ENCODE measurements around the gene PTPRN2. TPM values are rescaled to one million over a fixed set of nuclear protein-coding genes. Genes with fewer than 3 reads are reported as not detected.

Gene PTPRN2
- total RNA-seq, 4 donors from 2014 or later = 14.9 to 34.3 (median 21.3) TPM

GRCh38 chr7:158084555-158084954, 503.1 kb downstream of the PTPRN2 start:
- H3K4me3 ChIP-seq = no peak overlapping the region
- no peak for TF ChIP-seq POLR2A (IDR thresholded peaks at IDR 0.05)
- TF ChIP-seq CTCF (IDR thresholded peaks at IDR 0.05) = no peak
- no peaks in the 10 kb centered on the region for H3K9me3 ChIP-seq
- no peaks in the 10 kb centered on the region for H3K4me1 ChIP-seq
- H3K27ac ChIP-seq = no peak overlapping the region
- no peak for DNase-seq
- H3K36me3 ChIP-seq = no peaks in the 10 kb centered on the region
- H3K27me3 ChIP-seq = no peaks in the 10 kb centered on the region

- H3K27me3 ChIP-seq = no peaks in the 10 kb centered on the region
- no peak overlapping the region for H3K27ac ChIP-seq
- peak in 1 of 3 donors; percentile 23 for DNase-seq
Measured at GRCh38 chr7:158083526-158084310, 503.9 kb downstream of the PTPRN2 start.

GRCh38 chr7:158082761-158083160, 504.9 kb downstream of the PTPRN2 start:
- Histone ChIP-seq H3K4me3 (no peak overlapping the region), H3K9me3 (no peaks in the 10 kb centered on the region), H3K27me3 (no peaks in the 10 kb centered on the region), H3K27ac (no peak overlapping the region), H3K4me1 (no peaks in the 10 kb centered on the region), H3K36me3 (no peaks in the 10 kb centered on the region)
- DNase-seq = no peak
- TF ChIP-seq CTCF (IDR thresholded peaks at IDR 0.05) (no peak), POLR2A (IDR thresholded peaks at IDR 0.05) (no peak)

More at GRCh38 chr7:158083526-158084310, 503.9 kb downstream of the PTPRN2 start:
- no peaks in the 10 kb centered on the region for H3K9me3 ChIP-seq
- TF ChIP-seq POLR2A (IDR thresholded peaks at IDR 0.05) = no peak
- no peak for TF ChIP-seq CTCF (IDR thresholded peaks at IDR 0.05)
- H3K4me3 ChIP-seq = no peak overlapping the region
- H3K36me3 ChIP-seq = no peaks in the 10 kb centered on the region
- H3K4me1 ChIP-seq = no peaks in the 10 kb centered on the region

- no peaks in the 10 kb centered on the region for H3K36me3 ChIP-seq
- H3K4me1 ChIP-seq = no peaks in the 10 kb centered on the region
- no peak for DNase-seq
- no peak overlapping the region for H3K27ac ChIP-seq
- TF ChIP-seq POLR2A (IDR thresholded peaks at IDR 0.05) (no peak), CTCF (IDR thresholded peaks at IDR 0.05) (no peak)
- no peaks in the 10 kb centered on the region for H3K27me3 ChIP-seq
- no peaks in the 10 kb centered on the region for H3K9me3 ChIP-seq
- H3K4me3 ChIP-seq = no peak overlapping the region
Measured at GRCh38 chr7:158080899-158081445, 506.7 kb downstream of the PTPRN2 start.

GRCh38 chr7:158077934-158078910, 509.4 kb downstream of the PTPRN2 start:
- peak in 1 of 3 donors; percentile 28 for DNase-seq
- H3K27me3 ChIP-seq = no peaks in the 10 kb centered on the region

More at GRCh38 chr7:158077934-158078910, 509.4 kb downstream of the PTPRN2 start:
- Histone ChIP-seq H3K4me1 (no peaks in the 10 kb centered on the region), H3K9me3 (no peaks in the 10 kb centered on the region), H3K36me3 (no peaks in the 10 kb centered on the region), H3K27ac (no peak overlapping the region), H3K4me3 (no peak overlapping the region)
- TF ChIP-seq POLR2A (IDR thresholded peaks at IDR 0.05) (no peak), CTCF (IDR thresholded peaks at IDR 0.05) (no peak)
